Measurements from ENCODE around the gene ATP6V0E1.
"Not testable (repeated sequence)": the region's sequence is repeated elsewhere in the genome, so short reads cannot be mapped to it uniquely, and the experiment has no call there.

Gene ATP6V0E1

GRCh38 chr5:173010021-173010420 lies 26.4 kb downstream of the ATP6V0E1 start:
- no peaks in the 10 kb centered on the region for H3K36me3 ChIP-seq (ENCODE audit: control insufficient read depth in 1 of 2, insufficient read depth in 2 of 2, low read length in 2 of 2)
- H3K4me1 ChIP-seq (ENCODE audit: control insufficient read depth in 1 of 2, insufficient read depth in 2 of 2, low read length in 2 of 2): peaks cover 6 to 9% of the 10 kb centered on the region in 2 donors

GRCh38 chr5:173010547-173011464 lies 27.2 kb downstream of the ATP6V0E1 start:
- no peak overlapping the region for H3K4me3 ChIP-seq (ENCODE audit: low read depth in 1 of 2, low read length in 2 of 2)
- H3K36me3 ChIP-seq (ENCODE audit: control insufficient read depth in 1 of 2, insufficient read depth in 2 of 2, low read length in 2 of 2): no peaks in the 10 kb centered on the region
- H3K27me3 ChIP-seq (ENCODE audit: low read depth, low read length): no peaks in the 10 kb centered on the region
- H3K4me1 ChIP-seq (ENCODE audit: control insufficient read depth in 1 of 2, insufficient read depth in 2 of 2, low read length in 2 of 2): peaks cover 6 to 17% of the 10 kb centered on the region in 2 donors
- no peak overlapping the region for H3K27ac ChIP-seq (ENCODE audit: low read length)
- no peaks in the 10 kb centered on the region for H3K9me3 ChIP-seq (ENCODE audit: control insufficient read depth in 1 of 2, low read length in 2 of 2)

More at GRCh38 chr5:173010021-173010420, 26.4 kb downstream of the ATP6V0E1 start:
- Histone ChIP-seq H3K27me3 (ENCODE audit: low read depth, low read length) (no peaks in the 10 kb centered on the region), H3K9me3 (ENCODE audit: control insufficient read depth in 1 of 2, low read length in 2 of 2) (no peaks in the 10 kb centered on the region), H3K4me3 (ENCODE audit: low read depth in 1 of 2, low read length in 2 of 2) (no peak overlapping the region), H3K27ac (ENCODE audit: low read length) (no peak overlapping the region)

DNA sequence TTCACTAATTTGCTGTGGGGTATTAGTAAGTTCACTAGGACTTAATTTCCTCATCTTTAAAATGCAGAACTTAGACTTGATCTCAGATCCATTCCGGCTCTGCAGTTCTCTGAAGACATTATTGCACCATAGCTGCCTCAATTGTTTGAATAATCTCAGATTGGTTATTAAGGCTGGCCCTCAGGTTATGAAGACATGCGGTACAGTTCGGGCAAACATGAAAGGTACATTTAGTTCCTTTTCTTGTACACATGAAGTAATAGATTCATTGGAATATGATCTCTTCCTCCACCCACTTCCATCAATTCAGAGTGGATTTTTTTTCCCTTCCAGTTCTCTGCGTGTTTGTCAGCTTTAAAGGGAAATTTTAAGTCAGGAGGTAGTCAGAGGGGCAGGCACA lies 28.0 kb downstream of the ATP6V0E1 start:
- Histone ChIP-seq H3K27me3 (ENCODE audit: low read depth, low read length) (no peaks in the 10 kb centered on the region), H3K27ac (ENCODE audit: low read length) (no peak overlapping the region)

GRCh38 chr5:173012882-173013281 lies 29.3 kb downstream of the ATP6V0E1 start:
- no peak overlapping the region for H3K27ac ChIP-seq (ENCODE audit: low read length)
- H3K36me3 ChIP-seq (ENCODE audit: control insufficient read depth in 1 of 2, insufficient read depth in 2 of 2, low read length in 2 of 2): no peaks in the 10 kb centered on the region
- H3K27me3 ChIP-seq (ENCODE audit: low read depth, low read length): no peaks in the 10 kb centered on the region
- no peak overlapping the region for H3K4me3 ChIP-seq (ENCODE audit: low read depth in 1 of 2, low read length in 2 of 2)
- H3K4me1 ChIP-seq (ENCODE audit: control insufficient read depth in 1 of 2, insufficient read depth in 2 of 2, low read length in 2 of 2): peaks cover 7 to 19% of the 10 kb centered on the region in 2 donors
- H3K9me3 ChIP-seq (ENCODE audit: control insufficient read depth in 1 of 2, low read length in 2 of 2): no peaks in the 10 kb centered on the region

More for the DNA sequence above, 28.0 kb downstream of the ATP6V0E1 start:
- Histone ChIP-seq H3K36me3 (ENCODE audit: control insufficient read depth in 1 of 2, insufficient read depth in 2 of 2, low read length in 2 of 2) (no peaks in the 10 kb centered on the region), H3K4me1 (ENCODE audit: control insufficient read depth in 1 of 2, insufficient read depth in 2 of 2, low read length in 2 of 2) (peaks cover 7 to 23% of the 10 kb centered on the region in 2 donors), H3K4me3 (ENCODE audit: low read depth in 1 of 2, low read length in 2 of 2) (no peak overlapping the region), H3K9me3 (ENCODE audit: control insufficient read depth in 1 of 2, low read length in 2 of 2) (no peaks in the 10 kb centered on the region)

DNA sequence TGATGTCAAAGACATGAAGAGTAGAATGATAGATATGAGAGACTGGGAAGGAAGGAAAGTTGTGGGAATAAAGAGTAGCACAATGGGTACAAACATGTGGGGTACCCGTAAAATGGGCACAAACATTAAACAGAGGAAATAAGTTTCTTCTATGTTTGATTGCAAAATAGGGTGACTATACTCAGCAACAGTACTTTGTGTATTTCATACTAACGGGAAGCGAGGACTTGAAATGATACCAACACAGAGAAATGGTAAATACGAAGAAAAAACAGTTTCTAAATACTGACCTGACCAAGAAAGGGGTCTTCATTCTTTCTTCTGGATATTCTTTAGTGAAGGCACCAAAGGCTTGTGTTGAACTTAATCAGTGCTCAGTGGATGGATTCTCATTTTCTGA lies 31.1 kb downstream of the ATP6V0E1 start:
- no peak overlapping the region for H3K27ac ChIP-seq (ENCODE audit: low read length)
- H3K4me1 ChIP-seq (ENCODE audit: control insufficient read depth in 1 of 2, insufficient read depth in 2 of 2, low read length in 2 of 2): peaks cover 5 to 20% of the 10 kb centered on the region in 2 donors
- no peak overlapping the region for H3K4me3 ChIP-seq (ENCODE audit: low read depth in 1 of 2, low read length in 2 of 2)
- H3K27me3 ChIP-seq (ENCODE audit: low read depth, low read length): no peaks in the 10 kb centered on the region
- H3K9me3 ChIP-seq (ENCODE audit: control insufficient read depth in 1 of 2, low read length in 2 of 2): no peaks in the 10 kb centered on the region
- H3K36me3 ChIP-seq (ENCODE audit: control insufficient read depth in 1 of 2, insufficient read depth in 2 of 2, low read length in 2 of 2): no peaks in the 10 kb centered on the region

DNA sequence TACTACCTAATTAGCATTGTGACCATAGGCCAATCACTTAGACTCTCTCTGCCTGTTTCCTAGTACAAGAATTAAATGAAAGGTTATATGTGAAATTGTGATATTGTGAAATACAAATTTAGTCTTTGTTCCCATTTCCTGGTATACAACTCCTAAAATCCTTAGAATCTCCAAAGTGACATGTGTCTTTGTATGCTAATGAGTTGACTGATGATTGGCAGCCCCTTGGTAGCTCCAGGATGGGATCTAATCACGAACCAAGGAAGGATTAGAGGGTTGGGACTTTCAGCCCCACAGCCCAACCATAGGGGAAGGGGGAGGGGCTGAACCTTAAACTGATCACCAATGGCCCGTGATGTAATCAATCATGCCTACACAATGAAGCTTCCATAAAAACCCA lies 31.6 kb downstream of the ATP6V0E1 start:
- no peak overlapping the region for H3K4me3 ChIP-seq (ENCODE audit: low read depth in 1 of 2, low read length in 2 of 2)
- H3K36me3 ChIP-seq (ENCODE audit: control insufficient read depth in 1 of 2, insufficient read depth in 2 of 2, low read length in 2 of 2): no peaks in the 10 kb centered on the region
- H3K27me3 ChIP-seq (ENCODE audit: low read depth, low read length): no peaks in the 10 kb centered on the region
- H3K9me3 ChIP-seq (ENCODE audit: control insufficient read depth in 1 of 2, low read length in 2 of 2): no peaks in the 10 kb centered on the region
- H3K27ac ChIP-seq (ENCODE audit: low read length): peak overlapping the region; percentile 25
- peaks cover 8 to 21% of the 10 kb centered on the region in 2 donors for H3K4me1 ChIP-seq (ENCODE audit: control insufficient read depth in 1 of 2, insufficient read depth in 2 of 2, low read length in 2 of 2)

GRCh38 chr5:173015598-173016455 lies 32.3 kb downstream of the ATP6V0E1 start:
- peak overlapping the region; percentile 69 for H3K27ac ChIP-seq (ENCODE audit: low read length)
- H3K36me3 ChIP-seq (ENCODE audit: control insufficient read depth in 1 of 2, insufficient read depth in 2 of 2, low read length in 2 of 2): no peaks in the 10 kb centered on the region
- peaks cover 11 to 25% of the 10 kb centered on the region in 2 donors for H3K4me1 ChIP-seq (ENCODE audit: control insufficient read depth in 1 of 2, insufficient read depth in 2 of 2, low read length in 2 of 2)
- no peaks in the 10 kb centered on the region for H3K9me3 ChIP-seq (ENCODE audit: control insufficient read depth in 1 of 2, low read length in 2 of 2)
- H3K4me3 ChIP-seq (ENCODE audit: low read depth in 1 of 2, low read length in 2 of 2): no peak overlapping the region
- no peaks in the 10 kb centered on the region for H3K27me3 ChIP-seq (ENCODE audit: low read depth, low read length)

DNA sequence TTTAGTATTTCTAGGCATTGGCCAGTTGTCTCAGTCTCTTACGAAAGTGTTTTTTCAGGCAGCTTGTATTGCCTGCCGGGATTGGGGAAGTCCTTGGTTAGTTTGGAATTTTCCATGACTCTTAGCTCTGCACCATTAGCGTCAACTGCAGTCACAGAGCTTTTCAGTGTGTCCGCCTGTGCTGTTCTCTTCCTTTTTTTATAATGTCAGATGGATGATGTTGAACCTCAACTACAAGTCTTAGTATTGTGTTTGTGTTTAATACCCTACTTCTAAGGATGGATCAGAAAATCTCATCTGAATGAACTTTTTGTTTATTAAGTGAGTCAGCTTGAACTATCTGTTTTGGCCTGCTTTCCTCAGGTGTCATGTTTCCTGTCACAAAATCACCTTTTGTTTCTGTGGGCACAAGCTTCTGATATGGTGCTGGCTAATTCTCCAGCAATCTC lies 33.1 kb downstream of the ATP6V0E1 start:
- Histone ChIP-seq H3K4me3 (ENCODE audit: low read depth in 1 of 2, low read length in 2 of 2) (no peak overlapping the region), H3K27ac (ENCODE audit: low read length) (peak overlapping the region; percentile 69), H3K27me3 (ENCODE audit: low read depth, low read length) (no peaks in the 10 kb centered on the region), H3K4me1 (ENCODE audit: control insufficient read depth in 1 of 2, insufficient read depth in 2 of 2, low read length in 2 of 2) (peaks cover 11 to 31% of the 10 kb centered on the region in 2 donors), H3K9me3 (ENCODE audit: control insufficient read depth in 1 of 2, low read length in 2 of 2) (no peaks in the 10 kb centered on the region), H3K36me3 (ENCODE audit: control insufficient read depth in 1 of 2, insufficient read depth in 2 of 2, low read length in 2 of 2) (no peaks in the 10 kb centered on the region)

DNA sequence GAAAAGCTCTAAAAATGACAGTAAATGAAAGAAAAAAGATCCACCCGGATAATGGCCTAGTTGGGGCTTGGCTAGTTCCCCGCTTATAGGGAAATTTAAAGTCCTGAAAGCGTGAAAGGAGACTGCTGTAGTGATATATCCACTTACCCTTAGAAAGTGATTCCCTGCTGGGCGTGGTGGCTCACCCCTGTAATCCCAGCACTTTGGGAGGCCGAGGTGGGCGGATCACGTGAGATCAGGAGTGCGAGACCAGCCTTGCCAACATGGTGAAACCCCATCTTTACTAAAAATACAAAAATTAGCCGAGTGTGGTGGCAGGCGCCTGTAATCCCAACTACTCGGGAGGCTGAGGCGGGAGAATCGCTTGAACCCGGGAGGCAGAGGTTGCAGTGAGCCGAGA lies 33.5 kb downstream of the ATP6V0E1 start:
- H3K4me3 ChIP-seq (ENCODE audit: low read depth in 1 of 2, low read length in 2 of 2); H3K9me3 ChIP-seq (ENCODE audit: control insufficient read depth in 1 of 2, low read length in 2 of 2); H3K27me3 ChIP-seq (ENCODE audit: low read depth, low read length); H3K36me3 ChIP-seq (ENCODE audit: control insufficient read depth in 1 of 2, insufficient read depth in 2 of 2, low read length in 2 of 2): not testable (repeated sequence)
- peak overlapping the region; percentile 69 for H3K27ac ChIP-seq (ENCODE audit: low read length)
- H3K4me1 ChIP-seq (ENCODE audit: control insufficient read depth in 1 of 2, insufficient read depth in 2 of 2, low read length in 2 of 2): peaks cover 11 to 31% of the 10 kb centered on the region in 2 donors

DNA sequence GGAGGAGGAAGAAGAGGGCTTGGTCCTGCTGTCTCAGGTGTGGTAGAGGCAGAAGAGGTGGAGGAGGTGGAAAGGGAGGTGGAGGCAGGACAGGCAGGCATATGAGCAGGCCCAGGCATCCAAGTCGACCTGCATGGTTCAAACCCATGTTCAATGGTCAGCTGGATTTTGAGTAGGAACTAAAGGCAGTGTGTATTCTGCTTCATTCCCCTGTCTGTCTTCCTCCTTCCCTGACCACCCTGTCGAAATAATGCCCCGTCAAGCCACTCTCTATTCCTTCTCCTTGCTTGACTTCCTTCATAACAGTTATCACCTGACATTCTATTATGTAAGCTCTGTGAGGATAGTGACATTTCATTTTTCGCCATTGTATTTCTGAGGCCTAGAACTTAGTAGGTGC lies 34.8 kb downstream of the ATP6V0E1 start:
- Histone ChIP-seq H3K36me3 (ENCODE audit: control insufficient read depth in 1 of 2, insufficient read depth in 2 of 2, low read length in 2 of 2) (no peaks in the 10 kb centered on the region), H3K27ac (ENCODE audit: low read length) (no peak overlapping the region), H3K27me3 (ENCODE audit: low read depth, low read length) (no peaks in the 10 kb centered on the region), H3K4me1 (ENCODE audit: control insufficient read depth in 1 of 2, insufficient read depth in 2 of 2, low read length in 2 of 2) (peaks cover 11 to 31% of the 10 kb centered on the region in 2 donors), H3K4me3 (ENCODE audit: low read depth in 1 of 2, low read length in 2 of 2) (no peak overlapping the region), H3K9me3 (ENCODE audit: control insufficient read depth in 1 of 2, low read length in 2 of 2) (no peaks in the 10 kb centered on the region)

DNA sequence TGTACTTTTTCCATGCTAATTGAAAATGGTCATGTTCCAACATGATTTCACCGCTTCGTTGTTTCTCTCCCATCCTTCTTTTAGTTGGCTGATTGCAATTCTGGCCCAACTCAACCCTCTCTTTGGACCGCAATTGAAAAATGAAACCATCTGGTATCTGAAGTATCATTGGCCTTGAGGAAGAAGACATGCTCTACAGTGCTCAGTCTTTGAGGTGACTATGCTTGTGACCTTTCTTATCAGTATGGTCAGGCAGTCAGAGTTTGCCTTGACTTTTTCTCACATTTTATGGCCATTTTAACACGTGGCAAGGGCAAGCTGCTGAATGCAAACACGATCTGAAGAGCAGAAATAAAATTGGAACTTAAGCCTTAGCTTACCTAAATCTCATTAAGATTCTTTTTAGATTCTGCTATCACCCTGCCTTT lies 36.6 kb downstream of the ATP6V0E1 start:
- H3K4me1 ChIP-seq (ENCODE audit: control insufficient read depth in 1 of 2, insufficient read depth in 2 of 2, low read length in 2 of 2): peaks cover 11 to 29% of the 10 kb centered on the region in 2 donors
- no peaks in the 10 kb centered on the region for H3K9me3 ChIP-seq (ENCODE audit: control insufficient read depth in 1 of 2, low read length in 2 of 2)
- peak overlapping the region; percentile 7 for H3K27ac ChIP-seq (ENCODE audit: low read length)
- H3K36me3 ChIP-seq (ENCODE audit: control insufficient read depth in 1 of 2, insufficient read depth in 2 of 2, low read length in 2 of 2): no peaks in the 10 kb centered on the region
- H3K27me3 ChIP-seq (ENCODE audit: low read depth, low read length): no peaks in the 10 kb centered on the region
- H3K4me3 ChIP-seq (ENCODE audit: low read depth in 1 of 2, low read length in 2 of 2): no peak overlapping the region
